HG02870 (cell line): ENCODE measurements around the gene ZNF568.

ENCODE experiments used
- ATAC-seq: cut with Tn5 transposase; IDR thresholded peaks from one replicate; pipeline ENCODE4 v1.9.1; 2021; ENCODE audit warnings: mild to moderate bottlenecking, moderate library complexity; ENCODE audit not compliant: unreplicated experiment

ZNF568 gene

GRCh38 chr19:36997843-36998235 is 81.7 kb downstream of the ZNF568 start:
- ATAC-seq: no peak

- no peak for ATAC-seq
Measured at GRCh38 chr19:36999313-36999712, 83.2 kb downstream of the ZNF568 start.

GRCh38 chr19:37007587-37008220 is 91.6 kb downstream of the ZNF568 start:
- no peak for ATAC-seq

GRCh38 chr19:37009871-37010270 is 93.7 kb downstream of the ZNF568 start:
- ATAC-seq: no peak

- no peak for ATAC-seq
Measured at GRCh38 chr19:37012093-37012745, 96.1 kb downstream of the ZNF568 start.

GRCh38 chr19:37014456-37014855 is 98.3 kb downstream of the ZNF568 start:
- no peak for ATAC-seq

- no peak for ATAC-seq
Measured at GRCh38 chr19:37045140-37045539, 129.0 kb downstream of the ZNF568 start.
